Dermis microvascular lymphatic vessel endothelial cell (primary cell): Measurements from ENCODE around the gene LGI2. TPM values are rescaled to one million over a fixed set of nuclear protein-coding genes. Genes with fewer than 3 reads are reported as not detected.
"Not testable (repeated sequence)": the region's sequence is repeated elsewhere in the genome, so short reads cannot be mapped to it uniquely, and the experiment has no call there.

Experiments
- DNase-seq, 2 donors: peaks; one replicate each; pipeline versions ENCODE4 v3.0.0 to v3.0.0-alpha.2; 2010; ENCODE audit warnings: low read depth in 2 of 2
- total RNA-seq: library from RNA; depleted of rRNA; stranded (reverse); fragments of >200 nt; gene quantifications from 2 replicates; pipeline ENCODE4 v1.2.1, GENCODE V29; 2014

Gene LGI2
- total RNA-seq, 1 donor from 2014 or later, result not detected

DNA sequence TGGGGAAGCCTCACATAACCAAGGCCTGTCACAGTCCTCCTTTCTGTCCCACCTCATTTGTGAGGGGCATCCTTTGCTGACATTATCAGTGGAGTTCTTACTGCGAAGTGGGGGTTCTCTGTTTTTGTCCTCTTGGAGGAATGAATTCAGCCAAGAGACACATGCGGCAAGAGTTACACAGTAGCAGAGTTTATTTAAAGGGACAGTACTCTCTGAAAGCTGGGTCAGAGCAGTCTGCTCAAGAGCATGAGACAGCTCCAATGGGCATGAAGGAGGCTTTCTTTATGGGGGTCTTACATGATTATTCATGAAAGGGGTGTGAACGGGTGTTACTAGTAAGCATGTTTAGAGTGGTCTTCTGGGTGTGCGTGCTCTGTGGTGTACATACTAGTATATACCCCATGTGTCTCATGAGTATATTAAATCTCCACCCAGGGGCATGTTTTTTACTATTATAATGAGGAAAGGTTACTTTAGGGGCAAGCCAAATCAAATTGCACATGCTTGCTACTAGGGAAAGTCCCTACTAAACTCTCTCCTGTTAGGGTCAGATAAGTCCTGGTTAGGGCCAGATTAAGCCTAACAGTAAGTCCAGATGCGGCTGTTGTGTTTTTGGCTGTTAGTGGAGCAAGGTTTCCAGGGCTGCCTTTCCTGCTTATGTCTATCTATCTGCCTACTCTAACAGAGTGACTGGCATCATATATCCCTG lies 19.8 kb upstream of the LGI2 start:
- no peak for DNase-seq

DNA sequence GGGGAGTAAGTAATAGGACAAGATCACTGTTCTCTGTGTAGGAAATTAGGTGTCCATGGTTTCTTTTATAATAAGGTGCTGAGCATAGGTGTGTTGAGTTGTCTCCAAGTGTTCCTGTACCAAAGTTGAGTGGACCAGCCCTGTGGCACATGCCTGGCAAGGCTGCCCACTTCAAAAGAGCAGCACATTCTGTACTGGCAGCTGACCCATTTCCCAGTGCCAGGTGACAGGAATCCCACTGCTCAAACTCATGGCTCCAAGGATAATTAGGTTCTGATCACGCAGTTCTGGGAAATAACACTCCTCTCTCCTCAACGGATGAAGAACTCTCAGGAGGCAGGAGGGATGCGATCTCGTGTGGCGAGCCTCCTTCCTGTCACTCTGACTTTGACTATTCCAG lies 12.8 kb upstream of the LGI2 start:
- DNase-seq, result no peak

DNA sequence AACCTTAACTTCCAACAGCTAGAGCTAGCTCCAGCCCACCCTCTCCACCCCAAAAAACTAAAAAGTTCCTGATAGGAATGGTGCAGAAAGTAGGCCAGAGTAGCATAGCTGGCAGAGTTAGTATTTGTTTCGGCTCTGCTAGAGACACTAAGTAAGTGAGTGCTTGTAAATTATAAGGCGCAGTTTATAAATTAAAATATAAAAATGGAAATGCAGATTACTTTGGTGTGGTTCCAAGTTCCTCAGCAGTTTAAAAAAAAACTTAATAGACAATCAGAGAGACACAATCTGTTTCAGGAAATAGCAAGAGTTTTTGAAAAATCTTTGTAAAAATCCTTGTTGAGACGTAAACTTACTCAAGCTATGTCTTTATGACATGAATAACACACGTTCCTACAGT lies 2.8 kb upstream of the LGI2 start:
- DNase-seq, result no peak

DNA sequence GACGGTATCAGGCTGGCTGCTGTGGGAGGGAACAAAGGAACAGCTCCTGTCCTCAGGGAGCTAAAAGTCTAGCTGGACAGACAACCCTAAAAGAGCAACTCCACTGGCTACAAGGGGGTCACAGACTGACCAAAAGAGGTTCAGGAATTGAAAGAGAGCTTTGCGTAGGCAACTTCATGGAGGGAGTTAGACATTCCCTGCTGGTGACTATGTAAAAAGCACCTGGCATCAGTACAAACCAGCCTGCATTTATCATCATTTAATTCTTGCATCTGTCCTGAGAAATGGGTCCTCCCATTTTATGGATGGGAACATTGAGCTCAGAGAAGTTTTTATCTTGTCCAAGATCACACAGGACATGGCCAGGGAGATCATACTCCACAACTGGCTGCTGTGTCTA lies 1.4 kb upstream of the LGI2 start:
- DNase-seq, result no peak

DNA sequence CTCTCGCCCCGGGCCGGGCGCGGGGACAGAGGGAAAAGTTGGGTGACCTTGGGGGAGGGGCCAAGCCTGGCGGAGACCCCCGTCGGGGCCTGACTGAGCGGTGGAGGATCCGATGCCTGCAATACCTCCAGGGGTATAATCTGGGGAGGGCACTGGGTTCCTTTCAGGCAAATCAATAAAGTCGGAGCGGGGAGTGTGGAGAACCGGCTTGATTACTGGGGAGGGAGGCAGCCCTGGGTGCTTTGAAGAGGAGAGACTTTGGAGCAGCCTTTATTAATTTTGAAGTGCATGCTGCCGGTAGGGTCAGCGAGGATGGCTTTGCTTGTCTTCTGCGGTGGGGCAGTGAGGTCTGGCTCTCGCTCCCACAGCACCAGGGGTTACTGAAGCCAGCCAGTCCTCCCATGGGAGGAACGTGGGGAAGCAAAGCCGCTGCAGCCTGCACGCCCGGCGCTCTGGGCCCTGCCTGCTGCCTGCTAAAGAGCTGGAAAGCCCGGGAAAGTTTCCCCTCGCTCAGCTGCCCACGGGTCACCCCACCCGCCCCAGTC lies 403 bp upstream of the LGI2 start:
- DNase-seq, result no peak

DNA sequence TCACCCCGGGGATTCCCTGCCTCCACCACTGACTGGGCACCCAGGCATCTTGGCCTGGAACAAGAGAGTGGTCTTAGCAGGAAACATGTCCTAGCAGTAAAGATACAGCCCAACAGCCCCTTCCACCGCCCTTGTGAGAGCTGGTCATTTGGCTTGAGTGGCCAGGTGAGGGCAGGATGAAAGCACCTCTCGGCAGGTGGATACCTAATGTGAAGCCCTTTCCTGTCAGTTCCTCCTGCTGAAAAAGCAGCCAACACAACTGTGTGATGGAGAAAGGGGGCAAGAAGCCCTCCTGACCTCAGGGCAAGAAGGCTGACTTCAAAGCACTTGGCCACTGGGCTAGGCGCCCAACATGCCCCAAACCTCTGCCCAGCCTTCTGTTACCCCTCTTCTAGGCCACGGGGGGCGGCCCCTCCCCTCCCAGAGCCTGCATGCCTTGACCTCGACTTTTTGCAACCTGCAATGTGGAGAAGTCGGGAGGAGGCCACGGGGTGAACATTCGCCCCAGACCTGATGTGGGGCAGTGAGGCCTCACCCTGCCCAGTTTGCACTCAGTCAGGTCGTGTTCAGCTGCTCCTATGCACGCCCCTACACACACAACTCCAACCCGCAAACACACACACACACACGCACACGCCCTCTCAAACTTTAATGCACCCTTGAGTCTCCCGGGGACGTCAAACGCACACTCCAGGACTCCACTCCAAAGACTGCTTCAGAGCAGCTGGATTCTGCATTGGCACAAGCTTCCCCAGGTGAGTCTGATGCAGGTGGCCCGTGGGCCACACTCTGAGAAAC lies 1.1 kb downstream of the LGI2 start:
- DNase-seq, result no peak

DNA sequence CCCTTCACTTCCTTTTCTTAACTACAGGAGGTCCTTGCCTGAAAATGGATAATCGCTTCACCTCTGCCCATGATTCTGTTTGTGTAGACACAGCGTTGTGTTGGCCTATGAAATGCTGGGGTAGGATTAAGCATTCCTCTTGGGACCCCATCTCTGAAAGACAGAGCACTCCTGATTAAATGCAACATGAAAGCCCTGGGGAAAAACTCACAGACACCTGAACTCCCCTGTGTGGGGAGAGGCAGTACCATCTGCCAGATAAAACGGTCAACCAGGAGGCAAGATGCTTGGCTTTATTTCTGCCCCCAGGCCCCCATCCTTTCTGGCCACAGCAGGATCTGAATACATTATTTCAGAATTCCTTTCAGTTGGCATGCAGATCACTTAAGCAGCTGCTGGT lies 1.9 kb downstream of the LGI2 start:
- DNase-seq, result no peak

DNA sequence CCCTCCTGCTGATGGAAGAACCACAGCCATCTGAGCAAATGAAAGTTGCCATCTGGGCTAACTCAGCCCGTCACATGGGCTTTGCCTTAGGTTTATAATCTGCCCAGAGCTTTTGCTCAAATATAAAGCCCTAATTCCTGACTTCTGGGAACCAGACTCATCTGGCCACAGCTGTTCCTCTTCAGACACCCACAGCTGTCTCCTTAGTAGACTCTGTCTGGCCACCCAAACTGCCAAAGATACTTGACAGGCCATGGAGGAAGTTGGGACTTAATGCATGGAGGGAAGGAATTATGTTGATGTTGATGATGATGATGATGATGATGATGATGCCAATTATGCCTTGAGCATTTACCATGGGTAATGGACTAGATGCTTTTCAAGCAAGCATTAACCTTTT lies 8.0 kb downstream of the LGI2 start:
- no peak for DNase-seq

DNA sequence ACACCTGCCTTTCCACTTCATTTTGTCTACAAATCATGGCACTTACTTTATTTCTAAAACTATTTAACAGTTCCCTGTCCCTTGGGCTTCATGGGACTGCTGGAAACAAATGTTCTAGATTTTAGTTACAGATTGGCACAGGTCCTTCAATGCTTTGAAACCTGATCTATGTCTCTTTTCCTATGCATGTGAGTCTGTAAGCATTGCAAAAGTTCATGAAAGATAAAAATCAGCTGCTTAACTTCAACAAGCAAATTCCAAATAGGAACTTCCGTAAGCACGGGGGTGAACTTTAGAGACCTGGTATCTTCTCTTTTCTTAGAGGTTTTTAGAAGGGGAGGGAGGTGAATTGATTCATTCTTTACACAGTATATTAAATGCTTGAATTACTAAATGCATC lies 9.5 kb downstream of the LGI2 start:
- DNase-seq, result no peak

DNA sequence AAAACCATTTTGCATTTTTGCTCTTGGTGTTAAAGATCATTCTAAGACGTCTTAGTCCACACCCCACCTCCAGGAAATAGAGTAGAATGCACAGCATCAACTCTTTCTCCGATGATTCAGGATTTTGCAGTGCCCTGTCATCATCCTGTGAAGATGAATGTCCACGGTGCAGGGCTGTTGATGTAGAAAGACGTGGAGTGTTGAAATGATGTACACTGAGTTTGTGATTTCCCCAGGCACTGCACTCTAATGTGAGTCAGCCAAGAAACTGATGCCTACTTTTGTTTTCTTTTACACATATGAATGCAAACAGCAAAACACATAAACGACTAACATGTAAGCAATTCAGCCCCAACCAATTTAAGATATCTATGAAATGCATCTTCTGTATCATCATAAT lies 10.5 kb downstream of the LGI2 start:
- DNase-seq, result no peak

DNA sequence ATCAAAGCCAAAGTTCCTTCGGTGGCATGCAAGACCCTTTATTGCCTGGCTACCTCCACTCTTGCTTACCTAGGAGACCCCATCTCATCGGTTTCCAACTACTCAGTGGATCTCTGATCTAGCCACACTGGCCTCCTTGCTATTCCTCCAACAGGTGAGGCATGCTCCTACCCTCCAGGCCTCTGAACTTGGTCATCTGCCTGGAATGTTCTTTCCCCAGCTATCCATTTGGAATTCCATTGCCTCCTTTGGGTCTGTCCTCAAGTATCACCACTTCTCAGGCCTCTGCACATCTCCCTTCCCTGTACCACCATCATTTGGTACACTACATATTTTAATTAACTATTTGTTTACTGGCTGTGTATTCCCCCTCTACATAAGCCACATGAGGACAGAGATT lies 11.2 kb downstream of the LGI2 start:
- no peak for DNase-seq

DNA sequence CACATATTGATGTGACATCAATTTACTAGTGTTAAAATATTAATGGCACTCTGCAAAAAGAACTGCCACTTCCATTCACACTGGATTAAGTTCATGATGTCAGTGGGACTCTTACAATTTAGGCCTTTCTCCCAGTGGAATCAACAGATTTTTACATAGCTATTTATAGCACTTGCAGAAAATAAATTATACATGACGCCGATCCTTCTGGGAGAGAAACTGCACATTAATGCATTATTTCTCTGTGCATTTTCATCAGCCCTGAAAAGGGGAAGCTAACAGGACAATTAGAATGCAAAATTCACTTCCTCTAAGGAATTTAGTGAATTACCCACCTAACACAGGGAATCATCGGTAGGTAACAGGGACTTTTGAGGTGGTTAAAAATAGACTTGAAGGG lies 15.7 kb downstream of the LGI2 start:
- no peak for DNase-seq

DNA sequence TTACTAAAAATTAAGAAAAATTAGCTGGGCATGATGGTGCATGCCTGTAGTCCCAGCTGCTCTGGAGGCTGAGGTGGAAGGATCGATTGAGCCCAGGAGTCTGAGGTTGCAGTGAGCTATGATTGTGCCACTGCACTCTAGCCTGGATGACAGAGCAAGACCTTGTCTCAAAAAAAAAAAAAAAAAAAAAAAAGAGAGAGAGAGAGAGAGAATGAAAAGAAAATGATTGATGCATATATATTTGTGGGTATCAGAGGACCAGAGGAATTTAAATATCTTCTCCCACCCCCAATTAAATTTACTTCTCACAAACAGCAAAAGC lies 16.1 kb downstream of the LGI2 start:
- not testable (repeated sequence) for DNase-seq

DNA sequence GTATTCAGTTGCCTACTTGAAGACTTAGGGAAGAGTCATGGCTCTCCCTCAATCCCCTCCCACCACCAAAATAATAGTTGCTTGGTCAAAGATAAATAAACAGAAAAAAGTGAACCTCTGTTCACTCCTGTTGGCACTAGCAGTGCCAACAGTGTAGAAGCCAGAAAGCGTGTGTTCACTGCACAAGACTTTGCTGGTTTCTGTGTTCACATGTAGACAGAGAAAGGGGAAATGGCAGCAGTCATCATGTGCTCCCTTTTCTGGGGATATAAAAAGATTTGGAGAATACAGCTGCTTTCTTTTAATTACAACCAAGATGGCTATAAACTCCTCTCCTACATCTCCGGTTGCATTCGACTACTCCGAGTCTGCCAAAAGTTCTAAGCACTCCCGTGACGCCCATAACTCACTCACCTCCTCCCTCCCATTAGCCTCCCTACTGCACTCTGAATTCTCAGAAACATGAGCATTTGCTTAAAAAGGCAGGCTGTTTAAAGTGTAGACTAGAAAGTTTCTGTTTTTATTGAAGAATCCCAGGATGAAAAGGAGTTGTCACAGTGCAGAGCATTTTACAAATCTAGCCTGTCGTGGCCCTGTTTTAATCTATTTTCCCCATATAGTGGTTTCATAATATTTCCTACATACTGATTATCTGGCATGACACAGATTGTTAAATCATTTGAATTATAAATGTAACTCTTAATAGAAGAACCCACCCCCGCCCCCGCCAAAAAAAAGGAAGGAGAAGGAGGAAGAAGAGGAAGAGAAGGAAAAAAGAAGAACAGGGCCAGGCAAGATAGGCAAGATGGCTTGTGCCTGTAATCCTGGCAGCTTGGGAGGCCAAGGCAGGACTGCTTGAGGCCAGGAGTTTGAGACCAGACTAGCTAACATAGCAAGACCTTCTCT lies 16.7 kb downstream of the LGI2 start:
- no peak for DNase-seq

DNA sequence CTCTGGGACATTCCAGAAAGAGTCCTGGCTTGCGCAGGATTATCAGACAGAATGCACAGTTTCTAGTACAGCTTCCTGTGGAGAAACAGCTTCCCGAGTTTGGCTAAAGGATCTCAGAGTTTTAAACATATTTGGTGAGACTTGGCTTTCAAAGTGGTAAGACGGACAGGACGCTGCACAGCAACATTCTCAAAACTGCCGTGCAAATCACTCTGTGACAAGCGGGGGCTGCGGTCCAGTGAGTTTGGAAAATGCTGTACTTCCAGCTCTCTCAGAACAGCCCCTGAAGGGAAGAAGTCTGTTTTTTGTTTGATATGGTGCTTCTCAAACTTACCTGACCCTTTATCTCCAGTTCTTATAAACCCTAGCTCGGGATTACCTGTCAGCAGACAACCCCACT lies 18.1 kb downstream of the LGI2 start:
- no peak for DNase-seq

DNA sequence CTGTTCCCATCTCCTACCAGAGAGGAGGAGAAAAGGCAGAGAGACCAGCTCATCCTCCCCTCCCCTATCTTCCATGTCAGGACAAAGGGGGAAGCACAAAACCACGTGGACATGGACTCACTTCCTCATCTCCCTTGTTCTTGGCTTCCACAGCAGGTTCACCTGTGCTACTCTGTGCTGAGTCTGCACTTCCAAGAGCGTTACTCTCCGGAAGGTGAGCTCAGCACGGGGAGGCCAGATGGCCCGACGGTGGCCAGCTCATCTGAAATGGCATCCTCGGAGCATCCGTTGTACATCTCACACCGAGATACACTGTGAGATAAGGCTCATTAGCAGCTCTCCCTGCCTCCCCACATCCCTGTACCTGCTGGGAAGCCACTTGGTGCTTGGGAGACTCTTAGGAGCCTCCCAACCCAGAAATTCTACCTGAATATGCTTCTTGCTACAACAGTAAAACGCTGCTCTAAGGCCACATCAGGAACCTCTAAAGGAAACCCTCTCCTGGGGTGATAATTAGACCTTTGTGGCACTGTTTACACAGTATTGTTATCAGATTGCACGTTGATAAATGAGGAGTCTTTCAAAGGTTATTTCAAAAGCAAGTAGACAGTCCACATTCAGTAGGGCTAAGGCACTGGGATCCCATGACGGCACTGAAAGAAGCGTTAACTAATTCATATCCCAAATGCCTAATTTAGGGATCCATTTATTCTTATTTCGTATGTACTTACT lies 19.4 kb downstream of the LGI2 start:
- DNase-seq, result no peak

DNA sequence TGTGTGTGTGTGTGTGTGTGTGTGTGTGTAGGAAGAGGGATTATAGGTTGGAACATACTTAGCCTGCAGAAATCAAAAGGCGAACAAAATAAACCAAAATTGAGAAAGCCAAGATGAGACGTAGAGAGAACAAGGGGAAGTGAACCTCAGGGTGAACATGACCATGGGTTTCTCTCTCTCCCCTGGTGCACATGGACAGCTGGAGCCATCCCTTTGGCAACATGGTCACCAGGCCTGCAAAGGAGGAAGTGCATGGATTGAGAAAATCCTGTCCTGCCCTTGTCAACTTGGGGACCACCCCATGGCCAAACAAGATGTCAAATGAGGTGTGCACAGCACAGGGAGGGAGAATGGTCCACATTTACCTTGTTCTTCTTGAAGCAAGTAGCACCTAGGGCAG lies 23.1 kb downstream of the LGI2 start:
- DNase-seq, result no peak

DNA sequence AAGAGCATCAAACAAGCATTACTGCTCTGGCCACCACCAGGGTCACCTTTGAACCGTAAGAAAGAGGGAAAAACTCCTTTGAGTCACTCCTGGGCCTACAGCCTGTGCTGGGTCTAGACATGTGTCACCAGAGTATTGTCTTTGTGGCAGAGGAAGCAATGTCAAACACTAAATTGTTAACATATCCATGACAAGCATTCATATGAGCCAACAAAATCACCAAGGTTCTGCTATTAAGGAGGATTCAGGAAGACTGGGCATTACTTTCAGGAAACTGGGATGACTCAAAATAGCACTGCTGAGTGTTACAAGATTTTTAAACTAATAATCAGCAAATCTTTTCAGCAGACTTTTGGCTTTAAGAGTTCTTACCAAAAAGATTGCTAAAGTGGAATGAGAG lies 28.1 kb downstream of the LGI2 start:
- peak in 1 of 2 donors; percentile 80 for DNase-seq

DNA sequence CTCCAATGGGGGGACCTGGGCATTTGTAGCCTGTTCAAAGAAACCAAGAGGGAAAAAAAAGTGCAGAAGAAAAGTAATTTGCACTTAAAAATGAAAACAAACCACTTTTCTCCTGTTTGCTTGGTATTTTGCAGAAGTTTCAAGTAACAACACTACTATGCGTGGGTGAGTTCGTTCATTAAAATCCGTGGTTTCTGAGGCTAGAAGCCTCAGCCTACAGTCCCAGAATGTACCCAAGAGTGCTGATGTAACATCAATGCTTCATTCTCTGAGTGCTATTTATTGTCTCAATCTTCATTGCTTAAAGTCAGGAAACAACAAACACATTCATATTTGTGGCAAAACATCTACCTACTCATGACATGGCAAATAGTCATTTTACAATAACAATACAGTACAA lies 29.2 kb downstream of the LGI2 start:
- no peak for DNase-seq

DNA sequence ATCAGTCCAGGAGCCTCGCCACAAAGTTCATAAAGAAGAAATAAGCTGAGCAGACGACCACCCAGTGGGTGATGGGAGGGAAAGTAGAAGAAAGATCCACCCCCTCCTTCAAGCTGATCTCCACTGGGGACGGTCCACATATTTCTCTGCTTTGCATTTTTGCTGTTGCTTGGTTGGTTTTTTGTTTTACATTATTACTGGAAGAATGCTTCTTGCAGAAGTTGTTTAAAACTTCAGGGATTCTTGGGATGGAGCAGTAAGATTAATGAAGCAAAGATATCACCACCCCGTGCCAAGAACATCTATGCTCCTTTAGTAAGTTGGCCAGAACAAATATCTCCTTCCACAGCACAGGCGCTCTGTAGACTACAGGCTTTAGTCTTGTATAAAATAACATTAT lies 30.1 kb downstream of the LGI2 start:
- DNase-seq, result no peak

DNA sequence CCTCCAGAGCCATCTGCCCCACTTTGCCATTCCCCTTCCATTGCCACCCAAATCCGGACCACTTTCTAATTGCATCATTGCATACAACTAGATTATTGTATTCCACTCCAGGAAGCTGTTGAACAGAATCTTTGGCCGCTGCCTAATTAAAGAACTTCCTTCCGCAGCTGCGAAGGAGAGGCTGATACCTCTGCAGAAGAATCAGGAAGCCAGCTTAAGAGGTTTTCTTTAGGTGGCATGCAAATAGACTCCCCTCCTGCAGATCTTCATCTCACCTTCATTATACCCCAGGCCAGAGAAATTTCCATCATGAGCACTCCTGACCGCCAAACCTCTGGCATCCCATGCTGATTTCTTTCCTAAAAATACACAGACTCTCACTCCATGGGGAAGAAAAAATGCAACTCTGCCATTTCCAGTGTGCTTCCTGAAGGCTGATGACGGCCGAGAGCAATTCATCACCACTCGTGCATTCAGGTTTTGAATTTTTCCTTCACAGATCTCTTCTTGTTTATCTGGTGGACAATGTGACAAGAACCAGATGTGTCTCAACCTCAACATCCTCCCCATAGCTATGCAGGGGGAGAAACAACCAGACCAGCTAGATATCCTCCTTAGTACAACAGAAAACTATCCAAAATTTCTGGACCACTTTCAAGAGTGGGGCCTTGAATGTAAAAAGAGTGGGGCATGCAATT lies 31.2 kb downstream of the LGI2 start:
- DNase-seq, result no peak
